Measurements from ENCODE around the gene MYO16. TPM values are rescaled to one million over a fixed set of nuclear protein-coding genes. Genes with fewer than 3 reads are reported as not detected.
"Not testable (repeated sequence)": the region's sequence is repeated elsewhere in the genome, so short reads cannot be mapped to it uniquely, and the experiment has no call there.

MYO16 gene
- total and polyA plus RNA-seq, 12 donors = 0.56 to 2.4 (median 1.4) TPM

- Histone ChIP-seq H3K27ac (no peak overlapping the region), H3K36me3 (replicated peaks in 1 of 2) (no peaks in the 10 kb centered on the region), H3K27me3 (no peaks in the 10 kb centered on the region), H3K9me3 (replicated peaks in 1 of 3) (no peaks in the 10 kb centered on the region), H3K4me1 (replicated peaks in 1 of 2) (peaks cover 10 to 21% of the 10 kb centered on the region in 2 donors), H3K4me3 (no peak overlapping the region)
- WGBS, 4 donors = 87 to 95% (median 91%) methylated on average over 2 of the region's 2 CpGs
- intact Hi-C loops (cut with DNase I) = no loop called here
- DNase-seq = no peak
- TF ChIP-seq CTCF (IDR thresholded peaks at IDR 0.05) = no peak
- TF ChIP-seq POLR2A (IDR thresholded peaks at IDR 0.05) = no peak
Observed at GRCh38 chr13:108911807-108912206, 282.4 kb downstream of the MYO16 start.

- peaks cover 21 to 41% of the 10 kb centered on the region in 2 donors for H3K4me1 ChIP-seq (replicated peaks in 1 of 2)
- intact Hi-C loops (cut with DNase I) = not testable (repeated sequence)
Observed at GRCh38 chr13:108913731-108914130, 284.3 kb downstream of the MYO16 start.

GRCh38 chr13:108915095-108915633 lies 285.8 kb downstream of the MYO16 start:
- intact Hi-C loops (cut with DNase I) = no loop called here
- Histone ChIP-seq H3K27me3 (no peaks in the 10 kb centered on the region), H3K27ac (peak overlapping the region; percentile 82 to 100 (median 96)), H3K36me3 (replicated peaks in 1 of 2) (no peaks in the 10 kb centered on the region), H3K4me1 (replicated peaks in 1 of 2) (peaks cover 35 to 53% of the 10 kb centered on the region in 2 donors), H3K9me3 (replicated peaks in 1 of 3) (no peaks in the 10 kb centered on the region), H3K4me3 (peak overlapping the region in 2 of 4 donors; percentile 10 to 39)
- TF ChIP-seq CTCF (IDR thresholded peaks at IDR 0.05) = peak in 5 of 6 experiments; percentile 56 to 91 (median 73)
- TF ChIP-seq POLR2A (IDR thresholded peaks at IDR 0.05) = no peak
- DNase-seq = peak; percentile 42 to 70 (median 48)
- WGBS, 4 donors = 7 to 13% (median 10%) methylated on average over 7 of the region's 7 CpGs

More at GRCh38 chr13:108913731-108914130, 284.3 kb downstream of the MYO16 start:
- not testable (repeated sequence) for H3K27ac ChIP-seq; DNase-seq; H3K4me3 ChIP-seq; H3K36me3 ChIP-seq (replicated peaks in 1 of 2); H3K9me3 ChIP-seq (replicated peaks in 1 of 3); H3K27me3 ChIP-seq
- WGBS, 4 donors = 72 to 82% (median 77%) methylated on average over 4 of the region's 4 CpGs

GRCh38 chr13:108915634-108916512 lies 286.5 kb downstream of the MYO16 start:
- TF ChIP-seq POLR2A (IDR thresholded peaks at IDR 0.05) (peak in 1 of 2 donors; percentile 93), CTCF (IDR thresholded peaks at IDR 0.05) (no peak)
- intact Hi-C loops (cut with DNase I) = no loop called here
- DNase-seq = peak; percentile 93 to 99 (median 98)
- no peaks in the 10 kb centered on the region for H3K27me3 ChIP-seq
- peaks cover 37 to 53% of the 10 kb centered on the region in 2 donors for H3K4me1 ChIP-seq (replicated peaks in 1 of 2)
- peak overlapping the region; percentile 82 to 100 (median 96) for H3K27ac ChIP-seq
- H3K9me3 ChIP-seq (replicated peaks in 1 of 3) = no peaks in the 10 kb centered on the region
- no peaks in the 10 kb centered on the region for H3K36me3 ChIP-seq (replicated peaks in 1 of 2)
- peak overlapping the region in 2 of 4 donors; percentile 10 to 39 for H3K4me3 ChIP-seq
- WGBS, 4 donors = 11 to 26% (median 14%) methylated on average over 9 of the region's 9 CpGs
